Gastrocnemius medialis (tissue), 4 donors: Measurements from ENCODE around the gene C1orf94. TPM values are rescaled to one million over a fixed set of nuclear protein-coding genes. Genes with fewer than 3 reads are reported as not detected.

ENCODE experiments used
- ATAC-seq, 2 donors: fragments of 150-250 bp; one replicate each; pipeline ENCODE4 v1.9.1; 2016
- DNase-seq, 2 donors: peaks; one replicate each; pipeline ENCODE4 v3.0.0-alpha.2; 2019
- H3K27ac ChIP-seq, 4 donors: fragments of 200-600 bp; sonication (generic); 1 replicate in 1 of 4; 2 replicates in 3 of 4; pipeline ENCODE4 v1.5.1; 2016 to 2018; ENCODE audit warnings: mild to moderate bottlenecking in 2 of 4, moderate library complexity in 1 of 4
- H3K27me3 ChIP-seq, 3 donors: fragments of 200-600 bp; sonication (generic) in 2 of 3; 1 replicate in 1 of 3; 2 replicates in 2 of 3; pipeline versions ENCODE4 v1.5.1 to v1.6.0; 2016 to 2019; ENCODE audit warnings: mild to moderate bottlenecking in 1 of 3, moderate library complexity in 1 of 3
- H3K36me3 ChIP-seq, 2 donors: fragments of 200-600 bp; sonication (generic) in 1 of 2; one replicate each; pipeline ENCODE4 v1.5.1; 2017 to 2018
- H3K4me1 ChIP-seq, 2 donors: fragments of 200-600 bp; sonication (generic) in 1 of 2; one replicate each; pipeline ENCODE4 v1.5.1; 2016 to 2017; ENCODE audit warnings: mild to moderate bottlenecking in 2 of 2
- H3K4me3 ChIP-seq, 4 donors: fragments of 200-600 bp; sonication (generic) in 3 of 4; 1 replicate in 1 of 4; 2 replicates in 3 of 4; pipeline ENCODE4 v1.5.1; 2016 to 2019; ENCODE audit warnings: mild to moderate bottlenecking in 2 of 4
- H3K9me3 ChIP-seq, 3 donors: fragments of 200-600 bp; sonication (generic) in 2 of 3; 1 replicate in 1 of 3; 2 replicates in 2 of 3; pipeline ENCODE4 v1.5.1; 2016 to 2019
- POLR2A ChIP-seq, 2 donors: fragments of 450-650 bp; IDR thresholded peaks; one replicate each; pipeline ENCODE4 v1.6.1; 2017; ENCODE audit warnings: antibody characterized with exemption in 2 of 2, mild to moderate bottlenecking in 2 of 2, moderate library complexity in 2 of 2
- in situ Hi-C, 4 donors: fragments of 200-750 bp; cut with MboI; loops; one replicate each; pipeline versions ENCODE4 v1.15.0 to v1.8.0; 2017; ENCODE audit warnings: low sequenced_read_pairs in 4 of 4
- intact Hi-C: fragments of 100-400 bp; cut with DNase I; formaldehyde crosslinking; loops from one replicate; pipeline ENCODE4 v1.15.1; 2023; ENCODE audit warnings: low total_unique reads
- total RNA-seq, 4 donors: library from RNA; depleted of rRNA; stranded (reverse); fragments of >200 nt; gene quantifications; one replicate each; pipeline versions ENCODE4 v1.1.0 to v1.2.3, GENCODE V29; 2016
- TF ChIP-seq, protein P1 (sequence below), 5 experiments: fragments of 450-650 bp in 3 of 5; fragments of 200-600 bp in 2 of 5; sonication (generic) in 2 of 5; IDR thresholded peaks in 4 of 5; conservative IDR thresholded peaks in 1 of 5; 1 replicate in 4 of 5; 2 replicates in 1 of 5; pipeline ENCODE4 v1.5.1; 2016 to 2019; ENCODE audit warnings: antibody characterized with exemption in 5 of 5, mild to moderate bottlenecking in 3 of 5, moderate library complexity in 3 of 5

Gene C1orf94
- total RNA-seq, 4 donors from 2014 or later: not detected

DNA sequence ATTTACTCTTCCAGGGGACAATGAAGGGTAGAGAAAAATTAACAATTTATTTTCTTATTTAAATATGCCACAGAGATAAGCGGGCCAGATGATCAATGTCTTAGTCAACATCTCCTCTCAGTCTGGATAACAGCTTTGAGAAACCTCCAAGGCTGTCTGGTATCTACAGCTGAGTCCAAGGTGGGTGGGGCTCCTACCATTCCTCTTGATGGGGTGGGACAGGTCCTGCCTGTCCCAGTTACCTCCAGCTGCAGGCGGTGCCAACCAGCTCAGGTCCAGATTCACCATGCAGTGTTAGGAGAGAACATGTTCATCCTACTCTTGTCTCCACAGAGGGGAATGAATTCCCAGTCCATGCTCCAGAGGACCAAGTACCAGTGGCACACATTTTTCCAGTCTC lies 32.7 kb upstream of the C1orf94 start:
- in situ Hi-C loops (no loop called here), intact Hi-C loops (no loop called here)
- ATAC-seq: no peak
- TF ChIP-seq POLR2A (IDR thresholded peaks at IDR 0.05): no peak
- TF ChIP-seq, protein P1, sequence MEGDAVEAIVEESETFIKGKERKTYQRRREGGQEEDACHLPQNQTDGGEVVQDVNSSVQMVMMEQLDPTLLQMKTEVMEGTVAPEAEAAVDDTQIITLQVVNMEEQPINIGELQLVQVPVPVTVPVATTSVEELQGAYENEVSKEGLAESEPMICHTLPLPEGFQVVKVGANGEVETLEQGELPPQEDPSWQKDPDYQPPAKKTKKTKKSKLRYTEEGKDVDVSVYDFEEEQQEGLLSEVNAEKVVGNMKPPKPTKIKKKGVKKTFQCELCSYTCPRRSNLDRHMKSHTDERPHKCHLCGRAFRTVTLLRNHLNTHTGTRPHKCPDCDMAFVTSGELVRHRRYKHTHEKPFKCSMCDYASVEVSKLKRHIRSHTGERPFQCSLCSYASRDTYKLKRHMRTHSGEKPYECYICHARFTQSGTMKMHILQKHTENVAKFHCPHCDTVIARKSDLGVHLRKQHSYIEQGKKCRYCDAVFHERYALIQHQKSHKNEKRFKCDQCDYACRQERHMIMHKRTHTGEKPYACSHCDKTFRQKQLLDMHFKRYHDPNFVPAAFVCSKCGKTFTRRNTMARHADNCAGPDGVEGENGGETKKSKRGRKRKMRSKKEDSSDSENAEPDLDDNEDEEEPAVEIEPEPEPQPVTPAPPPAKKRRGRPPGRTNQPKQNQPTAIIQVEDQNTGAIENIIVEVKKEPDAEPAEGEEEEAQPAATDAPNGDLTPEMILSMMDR (IDR thresholded peaks at IDR 0.05 in 4 of 5, conservative IDR thresholded peaks at IDR 0.05 in 1 of 5): no peak
- no peak overlapping the region for H3K4me3 ChIP-seq
- peaks cover 0 to 8% (median 0%) of the 10 kb centered on the region in 3 donors for H3K27me3 ChIP-seq
- H3K4me1 ChIP-seq: no peaks in the 10 kb centered on the region
- H3K9me3 ChIP-seq: no peaks in the 10 kb centered on the region
- H3K36me3 ChIP-seq: no peaks in the 10 kb centered on the region
- no peak for DNase-seq
- H3K27ac ChIP-seq: no peak overlapping the region

DNA sequence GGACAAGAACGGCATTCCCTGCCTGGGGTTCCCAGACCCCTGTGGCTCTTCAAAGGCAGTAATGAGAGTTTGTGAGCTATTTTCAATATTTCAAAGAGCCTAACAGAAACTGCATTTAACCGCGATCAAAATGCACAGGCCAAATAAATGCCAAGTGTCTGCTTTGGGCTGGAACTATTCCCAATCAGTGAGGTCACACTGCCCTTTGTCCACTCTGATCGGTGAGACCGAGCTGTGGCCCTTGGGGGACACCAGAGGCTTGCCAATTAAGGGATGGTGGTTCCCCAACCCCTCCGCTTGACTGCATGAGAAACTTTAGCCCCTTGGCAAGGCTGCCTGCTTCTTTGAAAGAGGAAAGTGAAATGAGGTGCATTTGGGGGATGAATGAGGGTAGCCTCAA lies 31.9 kb upstream of the C1orf94 start:
- H3K4me3 ChIP-seq: no peak overlapping the region
- H3K27me3 ChIP-seq: peaks cover 0 to 8% (median 0%) of the 10 kb centered on the region in 3 donors
- in situ Hi-C loops (no loop called here), intact Hi-C loops (no loop called here)
- DNase-seq (no peak), ATAC-seq (no peak)
- no peak overlapping the region for H3K27ac ChIP-seq
- H3K36me3 ChIP-seq: no peaks in the 10 kb centered on the region
- TF ChIP-seq POLR2A (IDR thresholded peaks at IDR 0.05): no peak
- TF ChIP-seq, protein P1 (IDR thresholded peaks at IDR 0.05 in 4 of 5, conservative IDR thresholded peaks at IDR 0.05 in 1 of 5): no peak
- H3K4me1 ChIP-seq: no peaks in the 10 kb centered on the region
- no peaks in the 10 kb centered on the region for H3K9me3 ChIP-seq

DNA sequence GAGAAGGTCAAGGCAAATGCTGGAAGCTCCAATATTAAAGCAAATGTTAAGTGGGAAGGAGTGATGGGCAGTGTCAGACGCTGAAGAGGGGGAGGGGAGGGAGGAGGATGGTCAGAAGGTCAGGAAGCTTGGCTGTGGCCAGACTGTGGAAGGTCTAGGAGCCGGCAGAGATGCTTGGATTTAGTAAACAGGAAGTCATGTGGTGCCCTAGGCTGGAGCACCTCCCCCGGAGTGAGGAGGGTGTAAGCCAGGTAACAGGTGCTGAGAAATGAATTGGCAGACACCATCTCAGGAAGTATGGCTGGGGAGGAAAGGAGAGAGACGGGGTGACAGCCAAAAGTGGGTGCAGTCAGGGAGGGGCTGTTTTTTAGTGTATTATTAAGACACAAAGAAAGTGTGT lies 29.4 kb upstream of the C1orf94 start:
- no peaks in the 10 kb centered on the region for H3K4me1 ChIP-seq
- TF ChIP-seq, protein P1 (IDR thresholded peaks at IDR 0.05 in 4 of 5, conservative IDR thresholded peaks at IDR 0.05 in 1 of 5): no peak
- TF ChIP-seq POLR2A (IDR thresholded peaks at IDR 0.05): no peak
- ATAC-seq: no peak
- intact Hi-C loops: no loop called here
- peaks cover 0 to 8% (median 0%) of the 10 kb centered on the region in 3 donors for H3K27me3 ChIP-seq
- H3K4me3 ChIP-seq: no peak overlapping the region
- no peaks in the 10 kb centered on the region for H3K36me3 ChIP-seq
- no peak overlapping the region for H3K27ac ChIP-seq
- no peak for DNase-seq
- H3K9me3 ChIP-seq: no peaks in the 10 kb centered on the region
- in situ Hi-C loops: no loop called here

DNA sequence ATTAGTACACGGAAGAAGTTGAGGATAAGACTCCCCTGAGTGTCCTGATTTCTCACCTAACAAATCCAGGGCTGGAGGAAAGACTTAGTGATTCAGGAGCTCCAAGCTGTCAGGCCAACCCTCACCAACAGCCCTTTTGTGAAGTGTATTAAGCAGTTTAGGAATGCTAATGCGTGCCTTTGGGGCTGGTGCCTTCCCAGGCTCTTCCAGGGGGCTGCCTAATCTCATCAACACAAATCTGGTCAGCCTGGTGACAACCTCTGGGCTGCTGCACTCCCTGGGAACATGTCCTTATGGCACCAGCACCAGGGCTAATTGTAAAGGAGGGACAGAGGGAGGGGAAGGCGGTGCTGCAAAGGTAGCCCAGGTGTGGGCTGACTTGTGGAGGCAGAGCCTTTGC lies 27.2 kb upstream of the C1orf94 start:
- H3K36me3 ChIP-seq: no peaks in the 10 kb centered on the region
- H3K4me3 ChIP-seq: no peak overlapping the region
- intact Hi-C loops: no loop called here
- in situ Hi-C loops: no loop called here
- DNase-seq (no peak), ATAC-seq (no peak)
- TF ChIP-seq, protein P1 (IDR thresholded peaks at IDR 0.05 in 4 of 5, conservative IDR thresholded peaks at IDR 0.05 in 1 of 5): no peak
- no peak for TF ChIP-seq POLR2A (IDR thresholded peaks at IDR 0.05)
- peaks cover 0 to 8% (median 0%) of the 10 kb centered on the region in 3 donors for H3K27me3 ChIP-seq
- no peak overlapping the region for H3K27ac ChIP-seq
- H3K9me3 ChIP-seq: no peaks in the 10 kb centered on the region
- H3K4me1 ChIP-seq: no peaks in the 10 kb centered on the region

DNA sequence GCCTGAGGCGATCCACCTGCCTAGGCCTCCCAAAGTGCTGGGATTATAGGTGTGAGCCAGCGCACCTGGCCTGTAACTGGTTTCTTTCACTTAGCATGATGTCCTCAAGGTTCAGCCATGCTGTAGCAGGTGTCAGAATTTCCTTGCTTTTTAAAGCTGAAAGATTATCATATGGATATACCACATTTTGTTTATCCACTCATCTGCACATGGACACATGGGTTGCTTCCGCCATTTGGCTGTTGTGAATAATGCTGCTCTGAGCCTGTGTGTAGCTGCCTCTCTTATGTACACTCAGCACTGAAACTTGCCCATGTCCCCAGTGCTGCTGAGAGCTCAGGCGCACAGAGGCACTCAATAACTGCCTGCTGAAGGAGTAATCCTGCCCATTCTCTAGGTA lies 23.5 kb upstream of the C1orf94 start:
- no peaks in the 10 kb centered on the region for H3K4me1 ChIP-seq
- no peak overlapping the region for H3K27ac ChIP-seq
- H3K36me3 ChIP-seq: no peaks in the 10 kb centered on the region
- ATAC-seq: no peak
- no peak for DNase-seq
- no peaks in the 10 kb centered on the region for H3K9me3 ChIP-seq
- in situ Hi-C loops (loop anchor here in 1 of 4 donors (25.0 kb wide), 2 partner anchors 416 to 516 kb away; no protein-coding TSS in a partner anchor), intact Hi-C loops (no loop called here)
- H3K27me3 ChIP-seq: no peaks in the 10 kb centered on the region
- TF ChIP-seq, protein P1 (IDR thresholded peaks at IDR 0.05 in 4 of 5, conservative IDR thresholded peaks at IDR 0.05 in 1 of 5): no peak
- no peak for TF ChIP-seq POLR2A (IDR thresholded peaks at IDR 0.05)
- no peak overlapping the region for H3K4me3 ChIP-seq
